Vagina (tissue), 2 donors: ENCODE data around the gene MERTK.

Experiments used
- CTCF ChIP-seq, 3 experiments: fragments of 450-650 bp in 2 of 3; fragments of 200-600 bp in 1 of 3; sonication (generic) in 1 of 3; IDR thresholded peaks; one replicate each; pipeline ENCODE4 v1.5.1; 2017 to 2019; ENCODE audit warnings: antibody characterized with exemption in 3 of 3, mild to moderate bottlenecking in 2 of 3, moderate library complexity in 2 of 3
- POLR2A ChIP-seq, 2 donors: fragments of 450-650 bp; IDR thresholded peaks; one replicate each; pipeline ENCODE4 v1.6.1; 2017; ENCODE audit warnings: antibody characterized with exemption in 2 of 2, mild to moderate bottlenecking in 2 of 2, moderate library complexity in 2 of 2

- no peak for TF ChIP-seq POLR2A (IDR thresholded peaks at IDR 0.05)
- no peak for TF ChIP-seq CTCF (IDR thresholded peaks at IDR 0.05)
Observed at GRCh38 chr2:112075490-112076260, 177.3 kb downstream of the MERTK start.
